Naive thymus-derived CD4-positive, alpha-beta T cell (primary cell): Measurements from ENCODE around the gene PAX7. TPM values are rescaled to one million over a fixed set of nuclear protein-coding genes. Genes with fewer than 3 reads are reported as not detected.

ENCODE experiments used
- ATAC-seq: fragments of 150-1000 bp; cut with Tn5 transposase; 2 replicates; pipeline ENCODE4 v1.10.0; 2021; ENCODE audit warnings: mild to moderate bottlenecking, moderate library complexity
- CTCF ChIA-PET: fragments of 350-600 bp; sonication (Branson Sonifier 250); formaldehyde crosslinking; loops from one replicate; lab custom pipeline; 2021; ENCODE audit warnings: antibody characterized with exemption; lab: Charles Lee
- POLR2A ChIA-PET: fragments of 350-600 bp; sonication (Branson Sonifier 250); formaldehyde crosslinking; loops from one replicate; lab custom pipeline; 2021; ENCODE audit warnings: antibody characterized with exemption, inconsistent platforms; lab: Charles Lee
- DNase-seq, 9 donors: peaks; one replicate each; pipeline versions ENCODE4 v3.0.0 to v3.0.0-alpha.2; 2020 to 2022; ENCODE audit warnings: mixed read lengths in 1 of 9
- H3K27ac ChIP-seq: one replicate; pipeline ENCODE4 v1.7.0; 2013; ENCODE audit warnings: mild to moderate bottlenecking, low read depth, low read length, moderate library complexity
- H3K27me3 ChIP-seq, 2 donors: one replicate each; pipeline ENCODE4 v1.7.0; 2013; ENCODE audit warnings: low read length in 2 of 2, mild to moderate bottlenecking in 2 of 2, moderate library complexity in 2 of 2; ENCODE audit not compliant: control insufficient read depth in 2 of 2, insufficient read depth in 2 of 2
- H3K36me3 ChIP-seq, 3 experiments: 1 replicate in 2 of 3; 2 replicates in 1 of 3; pipeline ENCODE4 v1.7.0; 2013; ENCODE audit warnings: low read length in 3 of 3, mild to moderate bottlenecking in 3 of 3, moderate library complexity in 1 of 3; ENCODE audit not compliant: insufficient read depth in 3 of 3, control insufficient read depth in 2 of 3
- H3K4me1 ChIP-seq, 2 donors: one replicate each; pipeline ENCODE4 v1.7.0; 2013; ENCODE audit warnings: low read length in 2 of 2, mild to moderate bottlenecking in 2 of 2, moderate library complexity in 1 of 2; ENCODE audit not compliant: control insufficient read depth in 2 of 2, insufficient read depth in 2 of 2
- H3K4me3 ChIP-seq: 2 replicates; pipeline ENCODE4 v1.7.0; 2013; ENCODE audit warnings: mild to moderate bottlenecking, low read length
- H3K9me3 ChIP-seq, 3 experiments: 1 replicate in 2 of 3; 2 replicates in 1 of 3; pipeline ENCODE4 v1.7.0; 2013; ENCODE audit warnings: low read length in 3 of 3; ENCODE audit not compliant: control insufficient read depth in 2 of 3
- H3K27ac Mint-ChIP-seq, 9 donors: one replicate each; pipeline ENCODE4 v1.8.0; 2020 to 2022; ENCODE audit warnings: mixed read lengths in 9 of 9, mild to moderate bottlenecking in 8 of 9, moderate library complexity in 5 of 9, inconsistent platforms in 2 of 9
- H3K27me3 Mint-ChIP-seq, 5 donors: one replicate each; pipeline ENCODE4 v1.8.0; 2021 to 2022; ENCODE audit warnings: mixed read lengths in 5 of 5, mild to moderate bottlenecking in 1 of 5
- H3K36me3 Mint-ChIP-seq, 5 donors: one replicate each; pipeline ENCODE4 v1.8.0; 2020 to 2022; ENCODE audit warnings: mixed read lengths in 5 of 5, mild to moderate bottlenecking in 3 of 5, inconsistent platforms in 1 of 5
- H3K4me1 Mint-ChIP-seq, 7 donors: one replicate each; pipeline ENCODE4 v1.8.0; 2020 to 2022; ENCODE audit warnings: mixed read lengths in 7 of 7, mild to moderate bottlenecking in 3 of 7, inconsistent platforms in 1 of 7
- H3K4me3 Mint-ChIP-seq, 10 donors: one replicate each; pipeline ENCODE4 v1.8.0; 2020 to 2022; ENCODE audit warnings: mild to moderate bottlenecking in 10 of 10, mixed read lengths in 10 of 10, moderate library complexity in 6 of 10, inconsistent platforms in 2 of 10
- H3K9me3 Mint-ChIP-seq, 11 donors: one replicate each; pipeline ENCODE4 v1.8.0; 2020 to 2022; ENCODE audit warnings: mixed read lengths in 11 of 11, mild to moderate bottlenecking in 4 of 11, inconsistent platforms in 1 of 11, moderate library complexity in 1 of 11
- intact Hi-C, 2 donors: fragments of 100-400 bp; cut with micrococcal nuclease; formaldehyde crosslinking; loops; one replicate each; pipeline ENCODE4 v1.15.1; 2023
- polyA plus RNA-seq, 2 donors: library from polyadenylated mRNA; unstranded; fragments of 300-500 nt; fragmentation: Illumina TruSeq; gene quantifications; one replicate each; pipeline ENCODE4 v1.2.3, GENCODE V29; 2021
- total RNA-seq, 6 experiments: library from RNA in 5 of 6; stranded (reverse) in 5 of 6; gene quantifications; 1 replicate in 5 of 6; 2 replicates in 1 of 6; pipeline ENCODE4 v1.2.3 and lab custom pipeline; 2021 to 2026

PAX7 gene
- total and polyA plus RNA-seq, 7 experiments from 2014 or later = not detected

DNA sequence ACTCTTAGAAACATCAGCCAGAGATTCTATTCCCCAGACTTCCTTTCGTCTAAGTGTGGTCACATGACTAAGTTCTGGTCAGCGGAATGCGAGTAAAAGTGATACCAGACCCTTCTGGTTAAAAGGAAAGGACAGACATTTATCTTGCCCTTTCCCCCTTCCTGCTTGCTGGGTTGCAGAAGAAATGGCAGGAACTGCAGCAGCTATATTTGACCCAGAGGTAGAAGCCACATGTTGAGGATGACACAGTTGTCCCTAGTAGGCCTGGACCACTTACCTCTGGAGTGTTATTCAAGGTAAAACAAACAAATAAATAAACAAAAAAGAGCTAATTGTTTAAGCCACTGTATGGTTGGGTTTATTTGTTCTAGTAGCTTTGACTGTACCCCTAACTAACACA lies 155.5 kb downstream of the PAX7 start:
- Histone ChIP-seq H3K4me3 (no peak overlapping the region), H3K36me3 (no peaks in the 10 kb centered on the region), H3K9me3 (no peaks in the 10 kb centered on the region), H3K27ac (no peak overlapping the region), H3K27me3 (no peaks in the 10 kb centered on the region), H3K4me1 (no peaks in the 10 kb centered on the region)
- ChIA-PET POLR2A (no interaction called here), CTCF (no interaction called here)
- H3K4me3 Mint-ChIP-seq = no peak overlapping the region
- no peak overlapping the region for H3K27ac Mint-ChIP-seq
- ATAC-seq (no peak), DNase-seq (no peak)
- intact Hi-C loops = no loop called here
- H3K36me3 Mint-ChIP-seq = no peaks in the 10 kb centered on the region
- peaks cover 29 to 49% (median 31%) of the 10 kb centered on the region in 5 donors for H3K27me3 Mint-ChIP-seq
- no peaks in the 10 kb centered on the region for H3K4me1 Mint-ChIP-seq
- H3K9me3 Mint-ChIP-seq = peaks cover 0 to 2% (median 0%) of the 10 kb centered on the region in 11 donors

- H3K27me3 ChIP-seq = no peaks in the 10 kb centered on the region
- H3K4me1 ChIP-seq = no peaks in the 10 kb centered on the region
- no peak overlapping the region for H3K27ac ChIP-seq
- no peak overlapping the region for H3K4me3 Mint-ChIP-seq
- peaks cover 0 to 5% (median 0%) of the 10 kb centered on the region in 5 donors for H3K36me3 Mint-ChIP-seq
- no peak overlapping the region for H3K27ac Mint-ChIP-seq
- ATAC-seq = no peak
- H3K4me3 ChIP-seq = no peak overlapping the region
- H3K4me1 Mint-ChIP-seq = no peaks in the 10 kb centered on the region
- no peaks in the 10 kb centered on the region for H3K36me3 ChIP-seq
- peaks cover 31 to 58% (median 47%) of the 10 kb centered on the region in 5 donors for H3K27me3 Mint-ChIP-seq
- DNase-seq = no peak
- POLR2A ChIA-PET = no interaction called here
- peaks cover 0 to 13% (median 6%) of the 10 kb centered on the region in 11 donors for H3K9me3 Mint-ChIP-seq
- intact Hi-C loops = no loop called here
- H3K9me3 ChIP-seq = no peaks in the 10 kb centered on the region
- CTCF ChIA-PET = no interaction called here
Observed at GRCh38 chr1:18787825-18788385, 157.3 kb downstream of the PAX7 start.

DNA sequence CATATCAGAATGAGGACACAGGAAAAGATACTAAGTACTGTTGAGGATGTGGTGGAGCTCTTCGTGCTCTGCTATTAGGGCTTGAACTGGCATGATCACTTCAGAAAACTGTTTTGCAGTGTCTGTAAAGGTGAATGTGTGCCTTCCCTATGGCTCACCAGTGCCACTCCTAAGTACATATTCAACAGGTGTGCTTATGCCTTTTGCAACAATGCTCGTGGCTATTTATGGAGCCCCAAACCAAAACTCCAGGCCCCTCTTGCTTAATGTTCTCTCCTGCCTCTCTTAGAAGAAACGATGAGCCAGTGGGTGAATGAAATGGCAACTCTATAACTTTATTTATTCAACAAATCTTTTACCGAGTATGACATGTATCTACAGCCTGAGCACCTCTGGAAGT lies 158.6 kb downstream of the PAX7 start:
- H3K4me3 ChIP-seq = no peak overlapping the region
- Mint-ChIP-seq H3K4me3 (no peak overlapping the region), H3K27ac (no peak overlapping the region), H3K36me3 (peaks cover 0 to 5% (median 0%) of the 10 kb centered on the region in 5 donors), H3K4me1 (no peaks in the 10 kb centered on the region), H3K9me3 (peaks cover 0 to 13% (median 8%) of the 10 kb centered on the region in 11 donors), H3K27me3 (peaks cover 27 to 70% (median 60%) of the 10 kb centered on the region in 5 donors)
- POLR2A ChIA-PET = no interaction called here
- intact Hi-C loops = no loop called here
- no peak overlapping the region for H3K27ac ChIP-seq
- no peaks in the 10 kb centered on the region for H3K4me1 ChIP-seq
- CTCF ChIA-PET = no interaction called here
- no peak for DNase-seq
- no peaks in the 10 kb centered on the region for H3K9me3 ChIP-seq
- no peaks in the 10 kb centered on the region for H3K36me3 ChIP-seq
- H3K27me3 ChIP-seq = no peaks in the 10 kb centered on the region
- no peak for ATAC-seq

DNA sequence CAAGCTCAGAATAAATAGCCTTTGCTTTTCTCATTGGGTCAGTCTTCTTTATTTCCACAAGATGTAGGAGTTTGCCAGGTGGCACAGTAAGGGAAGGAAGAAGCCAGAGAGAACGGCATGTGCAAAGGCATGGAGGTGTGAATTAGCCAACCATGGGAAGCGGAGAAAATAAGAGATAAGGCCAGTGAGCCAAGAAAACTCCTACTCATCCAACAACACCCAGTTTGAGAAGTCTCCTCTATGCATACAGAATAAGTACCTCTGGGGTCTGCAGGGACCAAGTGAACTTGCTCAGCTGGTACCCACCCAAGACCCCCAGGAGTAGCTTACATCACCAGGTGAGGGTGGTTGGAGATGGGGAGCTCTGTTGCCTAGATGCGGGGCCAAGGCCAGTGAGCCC lies 162.1 kb downstream of the PAX7 start:
- no peaks in the 10 kb centered on the region for H3K4me1 ChIP-seq
- DNase-seq = no peak
- CTCF ChIA-PET = no interaction called here
- Mint-ChIP-seq H3K27ac (no peak overlapping the region), H3K9me3 (peaks cover 0 to 15% (median 8%) of the 10 kb centered on the region in 11 donors), H3K4me1 (no peaks in the 10 kb centered on the region), H3K36me3 (peaks cover 0 to 5% (median 0%) of the 10 kb centered on the region in 5 donors), H3K4me3 (no peak overlapping the region), H3K27me3 (peaks cover 15 to 51% (median 45%) of the 10 kb centered on the region in 5 donors)
- no peaks in the 10 kb centered on the region for H3K9me3 ChIP-seq
- H3K36me3 ChIP-seq = no peaks in the 10 kb centered on the region
- POLR2A ChIA-PET = no interaction called here
- no peaks in the 10 kb centered on the region for H3K27me3 ChIP-seq
- no peak overlapping the region for H3K27ac ChIP-seq
- intact Hi-C loops = no loop called here
- no peak overlapping the region for H3K4me3 ChIP-seq
- ATAC-seq = no peak

DNA sequence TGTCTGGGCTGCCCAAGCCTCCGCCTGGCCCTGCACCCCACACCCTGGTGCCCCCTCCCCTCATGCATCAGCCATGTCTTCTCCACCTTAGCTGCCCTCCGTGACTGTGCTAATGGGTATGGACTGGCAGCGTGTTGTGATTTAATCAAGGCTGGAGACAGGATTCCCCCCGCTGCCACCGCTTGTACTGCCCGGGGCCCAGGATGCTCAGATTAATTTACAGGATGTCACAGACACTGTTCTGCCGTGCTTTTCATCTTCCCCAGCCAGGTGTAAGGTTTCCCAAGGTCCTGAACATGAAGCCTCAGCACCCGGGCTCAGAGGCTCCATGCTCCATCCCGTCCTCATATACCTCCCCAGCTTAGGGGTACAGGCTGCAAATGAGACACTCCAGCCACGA lies 162.5 kb downstream of the PAX7 start:
- H3K4me1 ChIP-seq = no peaks in the 10 kb centered on the region
- peaks cover 0 to 5% (median 0%) of the 10 kb centered on the region in 5 donors for H3K36me3 Mint-ChIP-seq
- peaks cover 15 to 51% (median 45%) of the 10 kb centered on the region in 5 donors for H3K27me3 Mint-ChIP-seq
- H3K4me3 Mint-ChIP-seq = no peak overlapping the region
- H3K4me1 Mint-ChIP-seq = no peaks in the 10 kb centered on the region
- peaks cover 0 to 15% (median 8%) of the 10 kb centered on the region in 11 donors for H3K9me3 Mint-ChIP-seq
- ChIA-PET CTCF (no interaction called here), POLR2A (no interaction called here)
- no peaks in the 10 kb centered on the region for H3K9me3 ChIP-seq
- DNase-seq (no peak), ATAC-seq (no peak)
- no peaks in the 10 kb centered on the region for H3K27me3 ChIP-seq
- intact Hi-C loops = no loop called here
- H3K36me3 ChIP-seq = no peaks in the 10 kb centered on the region
- no peak overlapping the region for H3K27ac Mint-ChIP-seq
- H3K27ac ChIP-seq = no peak overlapping the region
- no peak overlapping the region for H3K4me3 ChIP-seq

GRCh38 chr1:18794051-18794450 lies 163.4 kb downstream of the PAX7 start:
- no peak overlapping the region for H3K27ac ChIP-seq
- ChIA-PET CTCF (no interaction called here), POLR2A (no interaction called here)
- no peaks in the 10 kb centered on the region for H3K4me1 Mint-ChIP-seq
- H3K27me3 Mint-ChIP-seq = peaks cover 11 to 51% (median 44%) of the 10 kb centered on the region in 5 donors
- DNase-seq (no peak), ATAC-seq (no peak)
- peaks cover 0 to 15% (median 8%) of the 10 kb centered on the region in 11 donors for H3K9me3 Mint-ChIP-seq
- no peaks in the 10 kb centered on the region for H3K27me3 ChIP-seq
- no peak overlapping the region for H3K4me3 ChIP-seq
- H3K9me3 ChIP-seq = no peaks in the 10 kb centered on the region
- no peak overlapping the region for H3K4me3 Mint-ChIP-seq
- no peak overlapping the region for H3K27ac Mint-ChIP-seq
- H3K36me3 ChIP-seq = no peaks in the 10 kb centered on the region
- intact Hi-C loops = no loop called here
- H3K4me1 ChIP-seq = no peaks in the 10 kb centered on the region
- peaks cover 0 to 5% (median 0%) of the 10 kb centered on the region in 5 donors for H3K36me3 Mint-ChIP-seq

GRCh38 chr1:18794561-18794960 lies 163.9 kb downstream of the PAX7 start:
- CTCF ChIA-PET = interaction anchor here (0.6 kb wide), 1 partner anchor 1288 kb away, joined by 6 read pairs; no protein-coding TSS in a partner anchor
- no peak for DNase-seq
- no peaks in the 10 kb centered on the region for H3K4me1 Mint-ChIP-seq

More at GRCh38 chr1:18794561-18794960, 163.9 kb downstream of the PAX7 start:
- H3K4me3 ChIP-seq = no peak overlapping the region
- no peak overlapping the region for H3K27ac ChIP-seq
- no peak overlapping the region for H3K27ac Mint-ChIP-seq
- POLR2A ChIA-PET = no interaction called here
- H3K36me3 ChIP-seq = no peaks in the 10 kb centered on the region
- H3K36me3 Mint-ChIP-seq = peaks cover 0 to 5% (median 0%) of the 10 kb centered on the region in 5 donors
- no peaks in the 10 kb centered on the region for H3K9me3 ChIP-seq
- peaks cover 0 to 15% (median 8%) of the 10 kb centered on the region in 11 donors for H3K9me3 Mint-ChIP-seq
- ATAC-seq = no peak
- H3K27me3 Mint-ChIP-seq = peaks cover 9 to 48% (median 44%) of the 10 kb centered on the region in 5 donors
- H3K27me3 ChIP-seq = no peaks in the 10 kb centered on the region
- no peak overlapping the region for H3K4me3 Mint-ChIP-seq
- no peaks in the 10 kb centered on the region for H3K4me1 ChIP-seq
- intact Hi-C loops = no loop called here
